Measurements from ENCODE around the gene VAMP5.
A peak's percentile ranks its signal among the peaks of the same experiment; 100 is the strongest.
"Not testable (repeated sequence)": the region's sequence is repeated elsewhere in the genome, so short reads cannot be mapped to it uniquely, and the experiment has no call there.

VAMP5 gene

GRCh38 chr2:85584857-85585780 is 888 bp downstream of the VAMP5 start:
- no peak for DNase-seq

GRCh38 chr2:85585781-85586105 is 1.5 kb downstream of the VAMP5 start:
- DNase-seq = no peak

DNA sequence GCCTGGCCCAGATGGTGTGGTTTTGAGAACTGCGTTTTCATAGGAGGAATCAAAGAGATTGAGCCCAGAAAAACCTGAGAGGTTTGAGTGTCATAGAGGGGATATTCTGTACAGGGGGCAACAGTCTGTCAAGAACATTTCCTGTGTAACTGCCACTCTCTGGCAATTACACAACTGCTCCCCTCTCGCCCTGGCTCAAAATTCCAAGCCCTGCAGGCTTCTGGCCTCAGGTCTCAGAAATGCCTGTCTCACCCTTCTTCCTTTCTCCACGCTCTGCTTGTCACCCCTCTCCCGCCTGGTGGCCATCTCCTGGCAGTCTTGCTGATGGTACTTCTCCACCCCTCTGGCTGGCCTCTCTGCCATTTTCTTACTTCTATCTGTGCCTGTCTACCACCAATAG is 4.0 kb downstream of the VAMP5 start:
- DNase-seq = no peak

DNA sequence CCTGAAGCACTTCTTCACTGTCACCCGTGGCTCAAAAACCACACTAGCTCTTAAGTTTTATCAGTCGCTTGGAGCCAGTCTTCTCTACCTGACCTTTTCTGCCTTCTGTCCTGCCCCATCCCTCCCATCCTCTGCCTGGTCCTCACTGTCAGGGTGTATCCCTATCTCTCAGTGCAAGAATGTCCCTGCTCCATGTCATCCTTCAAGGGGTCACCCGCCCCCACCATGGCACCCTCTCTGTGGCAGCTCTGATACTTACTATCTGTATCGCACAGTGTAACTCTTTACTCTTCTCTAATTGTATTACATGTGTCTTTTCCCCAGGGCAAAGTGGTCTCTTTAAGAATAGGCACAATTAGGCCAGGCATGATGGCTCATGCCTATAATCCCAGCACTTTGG is 4.4 kb downstream of the VAMP5 start:
- no peak for DNase-seq

GRCh38 chr2:85589181-85589580 is 5.0 kb downstream of the VAMP5 start:
- DNase-seq = no peak

DNA sequence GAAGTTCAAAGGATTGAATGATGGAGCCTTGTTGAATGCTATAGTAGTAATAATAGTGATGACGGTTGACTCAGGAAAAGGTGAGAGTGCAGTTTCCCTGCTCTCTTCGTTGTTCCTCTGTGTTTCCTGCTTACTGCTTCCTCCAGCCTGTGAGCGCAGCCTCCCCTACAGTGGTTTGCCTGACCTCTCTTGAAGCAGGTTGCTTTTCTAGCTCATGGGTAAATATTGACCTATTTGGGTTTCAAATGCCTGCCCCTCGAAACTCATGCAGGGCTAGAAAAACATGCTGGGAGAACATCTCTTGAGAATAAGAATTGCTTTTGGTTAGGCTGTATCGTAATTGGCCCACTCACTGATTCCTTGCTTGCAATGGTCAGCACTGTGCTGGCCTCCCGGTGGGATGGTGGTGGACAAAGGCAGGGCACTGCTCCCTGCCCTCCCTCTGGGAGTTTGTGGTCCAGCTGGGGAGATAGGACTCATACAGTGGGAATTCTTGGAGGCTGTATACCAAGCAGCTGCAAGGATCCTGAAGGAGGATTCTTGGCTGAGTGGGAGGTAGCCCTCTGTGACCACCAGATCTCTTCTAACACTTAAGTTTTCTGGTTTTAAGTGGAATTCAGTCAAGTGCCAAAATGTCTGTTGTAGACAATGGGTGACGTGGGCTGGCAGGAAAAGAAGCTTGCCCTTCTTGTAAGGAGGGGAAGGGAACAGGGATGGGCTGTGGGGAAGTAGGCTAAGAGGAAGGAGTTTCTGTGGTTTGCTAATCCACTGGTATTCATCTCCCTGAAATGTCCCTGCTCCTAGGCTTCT is 6.0 kb downstream of the VAMP5 start:
- DNase-seq = no peak

GRCh38 chr2:85590950-85591349 is 6.7 kb downstream of the VAMP5 start:
- no peak for DNase-seq

DNA sequence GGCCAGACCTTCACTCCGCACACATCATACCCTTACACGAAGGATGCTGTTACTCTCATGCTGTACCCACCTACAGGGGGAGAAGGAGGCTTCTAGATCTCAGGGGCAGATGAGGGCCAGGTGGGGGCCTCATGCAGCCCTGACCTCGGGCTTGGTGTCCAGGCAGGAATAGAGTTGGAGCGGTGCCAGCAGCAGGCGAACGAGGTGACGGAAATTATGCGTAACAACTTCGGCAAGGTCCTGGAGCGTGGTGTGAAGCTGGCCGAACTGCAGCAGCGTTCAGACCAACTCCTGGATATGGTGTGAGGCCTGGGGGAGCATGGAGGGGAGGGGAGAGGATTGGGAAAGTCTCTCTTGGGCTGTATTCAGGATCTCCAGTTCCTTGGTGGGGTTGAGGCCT is 7.3 kb downstream of the VAMP5 start:
- DNase-seq = no peak

GRCh38 chr2:85592299-85592698 is 8.1 kb downstream of the VAMP5 start:
- not testable (repeated sequence) for DNase-seq

DNA sequence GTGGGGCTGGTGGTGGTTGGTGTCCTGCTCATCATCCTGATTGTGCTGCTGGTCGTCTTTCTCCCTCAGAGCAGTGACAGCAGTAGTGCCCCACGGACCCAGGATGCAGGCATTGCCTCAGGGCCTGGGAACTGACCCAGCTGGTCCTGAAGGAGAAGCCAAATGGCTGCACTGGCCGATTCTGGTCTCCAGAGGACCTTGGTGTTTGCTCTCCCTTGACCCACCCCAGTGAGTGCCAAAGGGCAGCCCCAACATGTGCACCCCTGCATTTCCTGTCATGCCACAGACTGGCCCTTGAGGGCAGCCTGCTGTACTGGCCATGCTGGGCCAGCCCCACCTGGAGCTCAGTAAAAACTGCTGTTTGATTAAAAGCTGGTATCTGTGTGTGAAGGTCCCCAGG is 8.8 kb downstream of the VAMP5 start:
- no peak for DNase-seq

DNA sequence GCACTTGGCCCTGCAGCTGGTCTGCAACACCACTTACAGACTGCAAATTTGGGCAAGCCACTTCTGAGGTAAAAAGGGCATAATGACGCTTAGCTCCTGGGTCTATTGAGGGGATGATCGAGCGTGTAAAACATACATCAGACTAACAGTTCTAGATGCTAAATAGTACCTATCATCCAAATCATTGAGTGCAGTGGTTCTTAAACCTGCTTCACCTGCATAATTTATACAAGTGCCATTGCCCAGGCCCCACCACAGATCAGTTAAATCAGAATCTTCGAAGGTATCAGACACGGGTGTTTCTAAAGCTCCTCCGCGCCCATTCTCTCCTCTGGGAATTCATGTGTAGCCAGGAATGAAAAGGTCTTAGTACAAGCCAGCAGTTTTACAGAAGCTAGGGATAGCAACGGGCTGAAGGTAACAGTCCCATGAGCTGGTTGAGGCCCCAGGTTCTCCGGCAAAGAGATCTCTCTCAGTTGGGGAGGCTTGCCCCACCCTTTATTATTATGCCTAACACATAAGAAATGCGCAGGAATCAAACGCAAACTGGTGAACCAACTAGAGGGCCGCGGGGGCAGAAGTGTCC is 10.6 kb downstream of the VAMP5 start:
- no peak for DNase-seq

GRCh38 chr2:85595301-85596025 is 11.2 kb downstream of the VAMP5 start, which contains the start of gene RNF181:
Gene RNF181 (plus strand): TSS chr2:85595745. CDS start chr2:85595764, 19 bp downstream.
- peak; percentile 80 for DNase-seq

- no peak for DNase-seq
Measured at GRCh38 chr2:85596026-85596333, 11.7 kb downstream of the VAMP5 start.

DNA sequence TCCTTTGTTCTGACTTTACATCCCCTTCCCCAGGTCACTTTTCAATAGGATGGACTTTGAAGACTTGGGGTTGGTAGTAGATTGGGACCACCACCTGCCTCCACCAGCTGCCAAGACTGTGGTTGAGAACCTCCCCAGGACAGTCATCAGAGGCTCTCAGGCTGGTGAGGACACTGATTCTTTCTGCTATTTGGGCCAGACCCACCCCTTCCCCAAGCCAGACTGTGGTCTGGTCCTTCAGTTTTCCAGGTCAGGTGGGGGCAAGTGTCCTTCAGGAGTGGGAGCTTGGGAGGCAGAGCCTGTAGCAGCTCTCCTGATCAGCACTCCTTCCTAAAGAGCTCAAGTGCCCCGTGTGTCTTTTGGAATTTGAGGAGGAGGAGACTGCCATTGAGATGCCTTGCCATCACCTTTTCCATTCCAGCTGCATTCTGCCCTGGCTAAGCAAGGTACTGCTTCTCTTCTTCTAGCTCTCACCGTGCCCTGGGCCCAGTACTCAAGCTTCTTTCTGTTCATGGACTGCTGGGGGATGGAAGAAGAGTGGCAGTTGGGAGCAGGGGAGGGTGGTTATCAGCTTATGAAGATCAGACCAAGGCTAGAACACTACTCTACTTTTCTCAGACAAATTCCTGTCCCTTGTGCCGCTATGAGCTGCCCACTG is 12.4 kb downstream of the VAMP5 start:
- no peak for DNase-seq

DNA sequence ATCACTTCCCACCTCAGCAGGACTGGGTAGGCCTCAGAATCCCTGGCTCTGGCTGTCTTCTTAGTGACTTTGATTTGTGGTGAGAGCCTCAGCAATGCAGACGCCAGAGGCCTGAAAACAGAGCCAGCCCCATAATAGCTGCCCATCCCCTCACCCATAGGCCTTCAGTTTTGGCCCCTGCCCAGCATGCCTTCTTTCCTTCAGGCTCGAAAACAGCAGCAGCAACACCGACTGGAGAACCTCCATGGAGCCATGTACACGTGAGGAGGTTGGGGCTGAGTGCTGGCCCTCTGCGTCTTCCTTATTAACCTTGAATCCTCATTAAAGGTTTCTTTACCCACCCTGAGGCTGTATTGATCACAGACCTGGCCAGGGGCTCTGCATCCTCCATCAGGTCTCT is 13.0 kb downstream of the VAMP5 start:
- DNase-seq = no peak

DNA sequence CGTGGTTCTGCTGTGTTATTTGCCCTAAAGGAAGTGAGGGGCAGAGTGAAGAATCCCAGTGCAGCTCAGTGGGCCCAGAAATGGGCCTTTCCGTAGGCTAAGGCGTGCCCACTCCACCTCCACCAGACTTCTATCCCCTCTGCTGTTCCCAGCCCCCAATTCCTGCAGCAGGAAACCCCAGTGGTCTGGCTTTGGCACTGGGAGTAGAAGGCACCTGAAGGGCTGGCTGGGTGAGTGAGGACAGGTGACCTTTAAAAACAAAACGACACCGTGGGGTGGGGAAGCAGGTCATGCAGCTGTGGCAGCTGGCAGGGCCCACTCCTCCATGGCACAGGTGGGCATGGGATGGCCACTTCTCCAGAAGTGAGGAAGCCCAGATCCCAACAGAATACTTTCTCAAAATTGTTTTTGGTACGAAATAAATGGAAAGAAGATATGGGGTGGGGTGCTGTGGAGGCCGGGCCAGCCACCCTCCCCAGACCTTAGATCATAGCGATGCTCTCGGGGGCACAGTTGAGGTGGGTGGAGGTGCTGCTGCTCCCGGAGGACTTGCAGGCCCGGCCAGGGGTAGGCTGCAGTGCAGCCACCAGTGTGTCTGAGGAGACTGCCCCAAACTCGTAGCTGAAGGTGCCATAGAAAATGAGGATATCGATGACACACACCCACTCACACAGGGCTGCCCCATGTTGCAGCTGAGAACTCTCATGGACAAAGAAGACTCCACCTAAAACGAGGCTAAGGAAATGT is 14.5 kb downstream of the VAMP5 start:
- no peak for DNase-seq

GRCh38 chr2:85599468-85600234 is 15.4 kb downstream of the VAMP5 start:
- DNase-seq = no peak

DNA sequence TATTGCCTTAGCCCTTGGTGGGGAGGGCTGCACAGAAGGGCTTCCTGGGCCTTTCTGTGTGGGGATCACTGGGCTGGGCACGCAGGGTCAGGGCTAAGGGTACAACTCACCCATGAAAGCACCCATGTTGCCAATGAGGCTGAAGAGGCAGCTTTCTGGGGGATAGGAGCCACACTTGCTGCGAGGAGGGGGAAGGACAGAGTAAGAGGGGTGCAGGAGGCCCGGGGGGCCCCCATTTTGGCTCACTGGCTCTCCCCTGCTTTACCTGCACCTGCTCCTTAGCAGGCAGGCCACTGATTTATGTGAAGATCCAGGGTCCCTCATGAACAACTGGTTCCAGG is 16.0 kb downstream of the VAMP5 start:
- no peak for DNase-seq

- no peak for DNase-seq
Measured at GRCh38 chr2:85600951-85601770, 16.9 kb downstream of the VAMP5 start.

GRCh38 chr2:85601771-85602475 is 17.7 kb downstream of the VAMP5 start:
- no peak for DNase-seq

Data from stimulated activated CD4-positive, alpha-beta T cell treated with anti-CD3 and anti-CD28 coated beads, Interleukin-12 subunit alpha, Interleukin-12 subunit beta, amount 100 ng/mL, for 4 hours (primary cell).